Smooth muscle cell (in vitro differentiated cells): ENCODE measurements around the gene MYOF. TPM values are rescaled to one million over a fixed set of nuclear protein-coding genes. Genes with fewer than 3 reads are reported as not detected.

Experiments used
- DNase-seq: peaks from one replicate; lab custom pipeline; 2025; ENCODE audit not compliant: unreplicated experiment; lab: John Stamatoyannopoulos, UW
- H2AFZ ChIP-seq: fragments of 200-600 bp; sonication (generic); 2 replicates; pipeline ENCODE4 v1.6.0; 2016; ENCODE audit warnings: antibody characterized with exemption, low read depth, mild to moderate bottlenecking
- H3F3A ChIP-seq: fragments of 200-600 bp; sonication (generic); 2 replicates; pipeline ENCODE4 v1.6.0; 2017; ENCODE audit warnings: antibody characterized with exemption, low read depth
- H3K27ac ChIP-seq: fragments of 200-600 bp; sonication (generic); 2 replicates; pipeline ENCODE4 v1.5.1; 2016; ENCODE audit warnings: low read depth, mild to moderate bottlenecking
- H3K27me3 ChIP-seq: fragments of 200-600 bp; sonication (generic); 2 replicates; pipeline ENCODE4 v1.6.1; 2016; ENCODE audit warnings: low read depth, mild to moderate bottlenecking
- H3K36me3 ChIP-seq: fragments of 200-600 bp; sonication (generic); 2 replicates; pipeline ENCODE4 v1.5.1; 2016; ENCODE audit warnings: low read depth
- H3K4me1 ChIP-seq: fragments of 200-600 bp; sonication (generic); 2 replicates; pipeline ENCODE4 v1.5.1; 2016; ENCODE audit warnings: low read depth
- H3K4me2 ChIP-seq: fragments of 200-600 bp; sonication (generic); 2 replicates; pipeline ENCODE4 v1.6.0; 2016; ENCODE audit warnings: mild to moderate bottlenecking
- H3K4me3 ChIP-seq: fragments of 200-600 bp; sonication (generic); 2 replicates; pipeline ENCODE4 v1.5.1; 2016; ENCODE audit warnings: mild to moderate bottlenecking
- H3K79me2 ChIP-seq: fragments of 200-600 bp; sonication (generic); 2 replicates; pipeline ENCODE4 v1.6.0; 2016; ENCODE audit warnings: low read depth, mild to moderate bottlenecking
- H3K9ac ChIP-seq: fragments of 200-600 bp; sonication (generic); 2 replicates; pipeline ENCODE4 v1.6.0; 2016; ENCODE audit warnings: low read depth
- H3K9me3 ChIP-seq: fragments of 200-600 bp; sonication (generic); replicated peaks from 2 replicates; pipeline ENCODE4 v1.5.1; 2016; ENCODE audit warnings: low read depth
- H4K20me1 ChIP-seq: fragments of 200-600 bp; sonication (generic); 2 replicates; pipeline ENCODE4 v1.6.0; 2016; ENCODE audit warnings: low read depth
- CTCF ChIP-seq: fragments of 200-600 bp; sonication (generic); IDR thresholded peaks from 2 replicates; pipeline ENCODE4 v1.5.1; 2017; ENCODE audit warnings: borderline replicate concordance, mild to moderate bottlenecking, antibody characterized with exemption; ENCODE audit not compliant: insufficient read depth, poor library complexity, severe bottlenecking
- WGBS: methylation state at CpG from one replicate; pipeline ENCODE4 v1.1.7; 2016; ENCODE audit warnings: low lambda C conversion rate; 5-methylcytosine and 5-hydroxymethylcytosine counted together
- polyA plus RNA-seq: library from polyadenylated mRNA; unstranded; fragments of >200 nt; fragmentation: Nextera tagmentation; extraction: Ambion mirVana; gene quantifications from 2 replicates; pipeline ENCODE4 v1.2.1, GENCODE V29; 2016
- total RNA-seq: library from RNA; depleted of rRNA; stranded (reverse); fragments of >200 nt; gene quantifications from 2 replicates; pipeline ENCODE4 v1.2.3, GENCODE V29; 2014

Gene MYOF
- total and polyA plus RNA-seq, 2 experiments from 2014 or later: 29.6 to 99.5 TPM

DNA sequence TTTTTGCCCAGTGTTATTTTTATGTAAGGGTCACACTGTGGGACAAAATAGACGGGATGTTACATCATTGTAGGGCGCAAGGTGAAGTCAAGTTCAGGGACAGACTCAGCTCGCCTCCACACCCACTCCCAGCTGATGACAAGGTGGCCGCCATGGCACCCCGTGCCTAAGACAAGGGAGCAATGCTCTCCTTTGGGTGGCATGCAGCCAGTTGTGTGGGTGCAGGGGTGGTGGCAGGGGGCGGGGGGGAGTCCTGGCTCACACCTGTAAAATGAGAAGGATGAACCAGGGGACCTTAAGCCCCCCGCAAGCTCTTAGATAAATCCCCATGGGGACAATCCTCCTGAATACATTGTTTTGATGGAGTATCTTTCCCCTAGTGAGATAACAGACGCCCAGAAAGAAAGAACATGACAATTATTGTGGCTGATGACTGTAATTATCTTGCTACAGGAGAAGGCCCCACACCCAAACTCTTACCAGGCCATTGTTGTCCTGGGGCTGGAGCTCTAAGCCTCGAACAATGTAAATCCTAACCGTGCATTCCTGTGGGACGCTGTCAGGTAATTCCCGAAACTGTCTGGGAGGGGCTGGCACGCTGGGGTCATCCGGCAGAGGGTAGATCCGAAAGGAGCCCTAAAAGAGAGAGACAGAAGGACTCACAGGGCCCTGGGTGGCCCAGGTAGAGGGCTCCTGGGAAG, 148.7 kb downstream of the MYOF start:
- H3K9me3 ChIP-seq: no peaks in the 10 kb centered on the region
- no peak overlapping the region for H2AFZ ChIP-seq
- H3K4me2 ChIP-seq: no peak overlapping the region
- H3F3A ChIP-seq: no peaks in the 10 kb centered on the region
- H3K4me3 ChIP-seq: no peak overlapping the region
- H4K20me1 ChIP-seq: no peaks in the 10 kb centered on the region
- TF ChIP-seq CTCF: no peak
- peak overlapping the region; percentile 82 for H3K27ac ChIP-seq
- WGBS: 73% methylated on average over 15 of the region's 15 CpGs
- peaks cover 11% of the 10 kb centered on the region for H3K4me1 ChIP-seq
- H3K27me3 ChIP-seq: no peaks in the 10 kb centered on the region
- H3K79me2 ChIP-seq: no peaks in the 10 kb centered on the region
- DNase-seq: no peak
- H3K9ac ChIP-seq: peak overlapping the region; percentile 2
- H3K36me3 ChIP-seq: peaks cover 20% of the 10 kb centered on the region

DNA sequence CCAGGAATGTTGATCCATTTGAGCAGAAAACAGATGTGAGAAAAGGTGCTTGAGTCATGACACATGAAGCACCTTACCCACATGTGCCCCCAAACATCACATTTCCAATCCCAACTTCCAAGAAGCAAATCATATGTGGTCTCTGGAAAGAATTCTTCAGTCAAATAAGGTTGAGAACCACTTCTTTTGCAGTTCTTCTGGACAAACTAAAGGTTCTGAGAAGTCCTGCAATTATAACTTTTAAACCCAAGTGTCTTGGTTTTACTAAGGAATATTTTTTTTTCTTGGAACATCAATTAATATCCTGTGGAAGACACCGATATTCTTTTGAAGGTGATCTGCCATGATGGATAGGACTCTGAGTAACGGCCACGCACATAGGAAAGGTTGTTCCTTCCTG, 151.3 kb downstream of the MYOF start:
- WGBS: 99% methylated on average over 3 of the region's 3 CpGs
- H2AFZ ChIP-seq: no peak overlapping the region
- H3K4me1 ChIP-seq: peaks cover 11% of the 10 kb centered on the region
- no peak for TF ChIP-seq CTCF
- peaks cover 12% of the 10 kb centered on the region for H3K36me3 ChIP-seq
- H3K4me2 ChIP-seq: no peak overlapping the region
- H3K9me3 ChIP-seq: no peaks in the 10 kb centered on the region
- no peaks in the 10 kb centered on the region for H3K27me3 ChIP-seq
- no peak for DNase-seq
- H3K27ac ChIP-seq: no peak overlapping the region
- no peaks in the 10 kb centered on the region for H3K79me2 ChIP-seq
- no peaks in the 10 kb centered on the region for H4K20me1 ChIP-seq
- H3F3A ChIP-seq: no peaks in the 10 kb centered on the region
- H3K9ac ChIP-seq: no peak overlapping the region
- no peak overlapping the region for H3K4me3 ChIP-seq

GRCh38 chr10:93319896-93320295, 162.2 kb downstream of the MYOF start:
- Histone ChIP-seq H3F3A (peaks cover 8% of the 10 kb centered on the region), H3K79me2 (no peaks in the 10 kb centered on the region), H2AFZ (no peak overlapping the region), H3K9ac (no peak overlapping the region), H3K27me3 (no peaks in the 10 kb centered on the region), H4K20me1 (no peaks in the 10 kb centered on the region), H3K27ac (no peak overlapping the region), H3K4me1 (peaks cover 12% of the 10 kb centered on the region), H3K9me3 (no peaks in the 10 kb centered on the region), H3K36me3 (peaks cover 25% of the 10 kb centered on the region), H3K4me2 (no peak overlapping the region), H3K4me3 (no peak overlapping the region)
- no peak for TF ChIP-seq CTCF
- no peak for DNase-seq
- WGBS: 68% methylated on average over 6 of the region's 6 CpGs

DNA sequence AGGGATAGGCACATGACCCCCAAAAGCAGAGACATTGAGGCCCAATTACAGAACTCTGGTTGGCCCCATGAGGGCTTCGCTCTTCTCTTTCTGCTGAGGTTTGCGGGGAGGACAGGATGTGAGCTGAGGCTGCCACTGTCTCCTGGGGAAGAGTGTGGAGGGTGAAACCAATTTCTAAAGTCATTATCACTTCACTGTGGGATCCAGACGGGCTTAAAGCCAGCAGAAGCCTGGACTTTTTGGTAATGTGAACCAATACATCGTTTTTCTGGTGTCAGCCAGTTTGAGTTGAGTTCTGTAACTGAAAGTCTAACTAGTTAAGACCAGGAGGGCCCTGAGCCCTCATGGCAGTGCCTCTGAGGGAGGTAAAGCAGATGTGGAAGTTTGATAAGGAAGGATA, 163.0 kb downstream of the MYOF start:
- TF ChIP-seq CTCF: no peak
- peaks cover 29% of the 10 kb centered on the region for H3K36me3 ChIP-seq

More for the DNA sequence above, 163.0 kb downstream of the MYOF start:
- peaks cover 12% of the 10 kb centered on the region for H3K4me1 ChIP-seq
- H2AFZ ChIP-seq: no peak overlapping the region
- no peak overlapping the region for H3K27ac ChIP-seq
- H3K27me3 ChIP-seq: no peaks in the 10 kb centered on the region
- no peak overlapping the region for H3K4me3 ChIP-seq
- no peaks in the 10 kb centered on the region for H4K20me1 ChIP-seq
- no peaks in the 10 kb centered on the region for H3K79me2 ChIP-seq
- 90% methylated on average over 4 of the region's 4 CpGs for whole genome bisulfite sequencing
- peaks cover 8% of the 10 kb centered on the region for H3F3A ChIP-seq
- H3K9ac ChIP-seq: no peak overlapping the region
- no peak for DNase-seq
- no peaks in the 10 kb centered on the region for H3K9me3 ChIP-seq
- no peak overlapping the region for H3K4me2 ChIP-seq
